HT1080 (cell line): ENCODE results near the gene DOCK9. TPM values are rescaled to one million over a fixed set of nuclear protein-coding genes. Genes with fewer than 3 reads are reported as not detected.
A peak's percentile ranks its signal among the peaks of the same experiment; 100 is the strongest.

Experiments used
- DNase-seq: peaks from one replicate; pipeline ENCODE4 v3.0.0-alpha.2; 2015; ENCODE audit warnings: low read depth
- total RNA-seq: library from RNA; depleted of rRNA; stranded (reverse); fragments of >200 nt; shearing (Covaris generic); gene quantifications from 2 replicates; pipeline ENCODE4 v1.2.3, GENCODE V29; 2014

The DOCK9 gene
- total RNA-seq, 1 experiment from 2014 or later: 77.7 TPM

GRCh38 chr13:98853771-98854221 lies 124.1 kb downstream of the DOCK9 start:
- peak; percentile 10 for DNase-seq

- DNase-seq: no peak
Measured at GRCh38 chr13:98851276-98851675, 126.6 kb downstream of the DOCK9 start.

GRCh38 chr13:98848746-98849145 lies 129.1 kb downstream of the DOCK9 start:
- no peak for DNase-seq

- no peak for DNase-seq
Measured at GRCh38 chr13:98847780-98848179, 130.1 kb downstream of the DOCK9 start.

- no peak for DNase-seq
Measured at GRCh38 chr13:98846986-98847385, 130.9 kb downstream of the DOCK9 start.

- DNase-seq: no peak
Measured at GRCh38 chr13:98846521-98846920, 131.3 kb downstream of the DOCK9 start.

- DNase-seq: no peak
Measured at GRCh38 chr13:98845742-98846141, 132.1 kb downstream of the DOCK9 start.

- no peak for DNase-seq
Measured at GRCh38 chr13:98844021-98844420, 133.8 kb downstream of the DOCK9 start.

- no peak for DNase-seq
Measured at GRCh38 chr13:98843482-98843877, 134.4 kb downstream of the DOCK9 start.

- DNase-seq: peak; percentile 72
Measured at GRCh38 chr13:98842858-98843481, 134.9 kb downstream of the DOCK9 start.

- no peak for DNase-seq
Measured at GRCh38 chr13:98842070-98842469, 135.8 kb downstream of the DOCK9 start.

GRCh38 chr13:98839856-98840769 lies 137.8 kb downstream of the DOCK9 start:
- peak; percentile 59 for DNase-seq

GRCh38 chr13:98838776-98839175 lies 139.1 kb downstream of the DOCK9 start:
- DNase-seq: no peak

GRCh38 chr13:98837896-98838295 lies 140.0 kb downstream of the DOCK9 start:
- DNase-seq: no peak

GRCh38 chr13:98835156-98835555 lies 142.7 kb downstream of the DOCK9 start:
- DNase-seq: no peak

- no peak for DNase-seq
Measured at GRCh38 chr13:98834254-98834960, 143.5 kb downstream of the DOCK9 start.

GRCh38 chr13:98831236-98831635 lies 146.6 kb downstream of the DOCK9 start:
- no peak for DNase-seq

- DNase-seq: no peak
Measured at GRCh38 chr13:98829541-98829940, 148.3 kb downstream of the DOCK9 start.

GRCh38 chr13:98828614-98829013 lies 149.2 kb downstream of the DOCK9 start:
- DNase-seq: no peak

GRCh38 chr13:98827449-98827848 lies 150.4 kb downstream of the DOCK9 start:
- DNase-seq: no peak

GRCh38 chr13:98826146-98826545 lies 151.7 kb downstream of the DOCK9 start:
- no peak for DNase-seq

GRCh38 chr13:98825659-98826058 lies 152.2 kb downstream of the DOCK9 start:
- DNase-seq: no peak
